Neural cell (in vitro differentiated cells): ENCODE measurements around the gene SIPA1. TPM values are rescaled to one million over a fixed set of nuclear protein-coding genes. Genes with fewer than 3 reads are reported as not detected.

ENCODE experiments used
- H2AFZ ChIP-seq: fragments of 200-600, 300-800 bp; sonication (generic), shearing (Covaris generic); 2 replicates; pipeline ENCODE4 v1.6.0; 2014; ENCODE audit warnings: low read depth, mild to moderate bottlenecking, antibody characterized with exemption, low read length, moderate library complexity
- H3F3A ChIP-seq: fragments of 200-600 bp; shearing (Covaris generic); 2 replicates; pipeline ENCODE4 v1.6.1; 2016; ENCODE audit warnings: mild to moderate bottlenecking, moderate library complexity, mixed read lengths, antibody characterized with exemption, low read length; ENCODE audit not compliant: insufficient read depth, poor library complexity, severe bottlenecking
- H3K27ac ChIP-seq: fragments of 200-600, 300-800 bp; sonication (generic), shearing (Covaris generic); 2 replicates; pipeline ENCODE4 v1.5.1; 2014; ENCODE audit warnings: mild to moderate bottlenecking, low read length, moderate library complexity
- H3K27me3 ChIP-seq: fragments of 300-800, 200-600 bp; sonication (generic), shearing (Covaris generic); 2 replicates; pipeline ENCODE4 v1.6.0; 2014; ENCODE audit warnings: mild to moderate bottlenecking, low read depth, low read length, moderate library complexity; ENCODE audit not compliant: insufficient read depth
- H3K36me3 ChIP-seq: fragments of 300-800, 200-600 bp; sonication (generic), shearing (Covaris generic); 2 replicates; pipeline ENCODE4 v1.5.1; 2014; ENCODE audit warnings: mild to moderate bottlenecking, antibody characterized with exemption, low read length, moderate library complexity; ENCODE audit not compliant: insufficient read depth
- H3K4me2 ChIP-seq: fragments of 300-800, 200-600 bp; sonication (generic), shearing (Covaris generic); 2 replicates; pipeline ENCODE4 v1.6.0; 2014; ENCODE audit warnings: mild to moderate bottlenecking, low read length
- H3K4me3 ChIP-seq: fragments of 300-800, 200-600 bp; sonication (generic), shearing (Covaris generic); 2 replicates; pipeline ENCODE4 v1.5.1; 2014; ENCODE audit warnings: mild to moderate bottlenecking, low read length, moderate library complexity
- H3K79me2 ChIP-seq: fragments of 200-600 bp; shearing (Covaris generic); replicated peaks from 2 replicates; pipeline ENCODE4 v1.6.0; 2014; ENCODE audit warnings: mild to moderate bottlenecking, low read length, moderate library complexity; ENCODE audit not compliant: insufficient read depth
- H3K9ac ChIP-seq: fragments of 300-800, 200-600 bp; sonication (generic), shearing (Covaris generic); 2 replicates; pipeline ENCODE4 v1.6.1; 2016; ENCODE audit warnings: mild to moderate bottlenecking, low read length, mixed read lengths
- H3K9me2 ChIP-seq: fragments of 200-600 bp; shearing (Covaris generic); 2 replicates; pipeline ENCODE4 v1.6.1; 2016; ENCODE audit warnings: mild to moderate bottlenecking, low read length, mixed read lengths; ENCODE audit not compliant: insufficient read depth
- H3K9me3 ChIP-seq: fragments of 200-600, 300-800 bp; sonication (generic), shearing (Covaris generic); 2 replicates; pipeline ENCODE4 v1.6.1; 2016; ENCODE audit warnings: mild to moderate bottlenecking, mixed run types, low read length, moderate library complexity, mixed read lengths
- H4K20me1 ChIP-seq: fragments of 200-600 bp; shearing (Covaris generic); 2 replicates; pipeline ENCODE4 v1.6.1; 2016; ENCODE audit warnings: mild to moderate bottlenecking, mixed run types; ENCODE audit not compliant: insufficient read depth
- CTCF ChIP-seq: fragments of 450-650 bp; IDR thresholded peaks from 2 replicates; pipeline ENCODE4 v1.5.1; 2014; ENCODE audit warnings: antibody characterized with exemption, mild to moderate bottlenecking, moderate library complexity; ENCODE audit not compliant: poor library complexity, severe bottlenecking
- EP300 ChIP-seq: fragments of 450-650 bp; conservative IDR thresholded peaks from 2 replicates; pipeline ENCODE4 v1.6.1; 2014; ENCODE audit warnings: antibody characterized with exemption, mild to moderate bottlenecking, moderate library complexity; ENCODE audit not compliant: poor library complexity, severe bottlenecking
- EZH2 ChIP-seq: fragments of 200-600, 300-800 bp; shearing (Covaris generic), sonication (generic); IDR thresholded peaks from 2 replicates; pipeline ENCODE4 v1.6.1; 2014; ENCODE audit warnings: antibody characterized with exemption, low read length, borderline replicate concordance, mild to moderate bottlenecking; ENCODE audit not compliant: insufficient read depth, poor library complexity, severe bottlenecking
- MXI1 ChIP-seq: fragments of 450-650 bp; conservative IDR thresholded peaks from 2 replicates; pipeline ENCODE4 v1.6.1; 2014; ENCODE audit warnings: antibody characterized with exemption, mild to moderate bottlenecking; ENCODE audit not compliant: poor library complexity, severe bottlenecking
- POLR2AphosphoS5 ChIP-seq: IDR thresholded peaks from 2 replicates; pipeline ENCODE4 v1.6.1; 2012
- RAD21 ChIP-seq: fragments of 450-650 bp; conservative IDR thresholded peaks from 2 replicates; pipeline ENCODE4 v1.6.1; 2014; ENCODE audit warnings: antibody characterized with exemption, mild to moderate bottlenecking, moderate library complexity
- REST ChIP-seq: IDR thresholded peaks from 2 replicates; pipeline ENCODE4 v1.6.1; 2012; ENCODE audit warnings: borderline replicate concordance
- SMC3 ChIP-seq: fragments of 450-650 bp; conservative IDR thresholded peaks from 2 replicates; pipeline ENCODE4 v1.6.1; 2014; ENCODE audit warnings: antibody characterized with exemption, mild to moderate bottlenecking, moderate library complexity; ENCODE audit not compliant: poor library complexity
- TAF1 ChIP-seq: IDR thresholded peaks from 2 replicates; pipeline ENCODE4 v1.6.1; 2012; ENCODE audit warnings: low read depth
- polyA plus RNA-seq: library from polyadenylated mRNA; depleted of rRNA; stranded (reverse); fragments of >200 nt; gene quantifications from 2 replicates; pipeline ENCODE4 v1.2.3, GENCODE V29; 2014

SIPA1 gene
- polyA plus RNA-seq, 1 donor from 2014 or later = 6.5 TPM

- no peaks in the 10 kb centered on the region for H3K36me3 ChIP-seq
- no peaks in the 10 kb centered on the region for H3F3A ChIP-seq
- no peaks in the 10 kb centered on the region for H3K9me3 ChIP-seq
- H3K9ac ChIP-seq = no peak overlapping the region
- no peak overlapping the region for H2AFZ ChIP-seq
- peaks cover 18% of the 10 kb centered on the region for H3K79me2 ChIP-seq
- no peak overlapping the region for H3K27ac ChIP-seq
- no peaks in the 10 kb centered on the region for H4K20me1 ChIP-seq
- no peak overlapping the region for H3K4me2 ChIP-seq
- H3K27me3 ChIP-seq = no peaks in the 10 kb centered on the region
- H3K9me2 ChIP-seq = no peaks in the 10 kb centered on the region
- TF ChIP-seq SMC3 = no peak
- no peak for TF ChIP-seq EP300
- no peak for TF ChIP-seq RAD21
- TF ChIP-seq POLR2AphosphoS5 = no peak
- no peak for TF ChIP-seq REST
- no peak for TF ChIP-seq CTCF
- TF ChIP-seq EZH2 = no peak
- TF ChIP-seq MXI1 = no peak
- no peak for TF ChIP-seq TAF1
- no peak overlapping the region for H3K4me3 ChIP-seq
Observed at GRCh38 chr11:65618763-65619162, 19.1 kb upstream of the SIPA1 start.

GRCh38 chr11:65619281-65619928 is 18.5 kb upstream of the SIPA1 start:
- Histone ChIP-seq H3K79me2 (peaks cover 15% of the 10 kb centered on the region), H3K9me2 (no peaks in the 10 kb centered on the region), H3K27me3 (no peaks in the 10 kb centered on the region), H3K9me3 (no peaks in the 10 kb centered on the region), H3K9ac (no peak overlapping the region), H3K27ac (no peak overlapping the region), H3K4me2 (no peak overlapping the region), H3K36me3 (no peaks in the 10 kb centered on the region), H2AFZ (no peak overlapping the region), H3K4me3 (no peak overlapping the region), H4K20me1 (no peaks in the 10 kb centered on the region), H3F3A (no peaks in the 10 kb centered on the region)
- TF ChIP-seq SMC3 (no peak), REST (no peak), EP300 (no peak), RAD21 (no peak), MXI1 (no peak), CTCF (no peak), EZH2 (no peak), POLR2AphosphoS5 (no peak), TAF1 (no peak)
